ENCODE data around the gene CCDC88B.

- TF ChIP-seq MXI1 (IDR thresholded peaks at IDR 0.05; ENCODE audit: low read depth, low read length), result no peak
- no peak for TF ChIP-seq TCF7L2 (IDR thresholded peaks at IDR 0.05; ENCODE audit: low read depth, low read length)
- no peak for TF ChIP-seq TEAD2 (tag; IDR thresholded peaks at IDR 0.05)
These were observed 42.9 kb upstream of the CCDC88B start for GRCh38 chr11:64296830-64297698.
